RWPE2 (cell line): ENCODE data around the gene ADAMTS17.
A peak's percentile ranks its signal among the peaks of the same experiment; 100 is the strongest.

Experiments used
- ATAC-seq: fragments of 200-7000 bp; cut with Tn5 transposase; 3 replicates; pipeline ENCODE4 v1.9.1; 2021; ENCODE audit warnings: low read depth
- DNase-seq: peaks from one replicate; pipeline ENCODE4 v3.0.0-alpha.2; 2020; ENCODE audit warnings: low spot score
- H3K27ac ChIP-seq: fragments of 450-650 bp; 2 replicates; pipeline ENCODE4 v1.5.1; 2017; ENCODE audit warnings: mild to moderate bottlenecking; ENCODE audit not compliant: poor library complexity, severe bottlenecking
- H3K27me3 ChIP-seq: fragments of 250-450 bp; sonication (Bioruptor Pico); 2 replicates; pipeline ENCODE4 v1.5.1; 2021; ENCODE audit warnings: mild to moderate bottlenecking, moderate library complexity; ENCODE audit not compliant: insufficient read depth, poor library complexity, severe bottlenecking
- H3K36me3 ChIP-seq: fragments of 250-450 bp; sonication (Bioruptor Pico); 2 replicates; pipeline ENCODE4 v1.5.1; 2020; ENCODE audit warnings: low read depth, mild to moderate bottlenecking, moderate library complexity
- H3K4me1 ChIP-seq: fragments of 250-450 bp; sonication (Bioruptor Pico); 2 replicates; pipeline ENCODE4 v1.5.1; 2021; ENCODE audit warnings: mild to moderate bottlenecking, moderate library complexity; ENCODE audit not compliant: insufficient read depth, poor library complexity, severe bottlenecking
- H3K4me3 ChIP-seq: fragments of 250-450 bp; sonication (Bioruptor Pico); 2 replicates; pipeline ENCODE4 v1.5.1; 2021; ENCODE audit warnings: mild to moderate bottlenecking, moderate library complexity; ENCODE audit not compliant: severe bottlenecking
- H3K9me3 ChIP-seq: fragments of 250-450 bp; sonication (Bioruptor Pico); 2 replicates; pipeline ENCODE4 v1.5.1; 2021; ENCODE audit warnings: mild to moderate bottlenecking, moderate library complexity; ENCODE audit not compliant: severe bottlenecking
- TF ChIP-seq, protein P1 (sequence below): fragments of 450-650 bp; IDR thresholded peaks from one replicate; pipeline ENCODE4 v1.5.1; 2017; ENCODE audit warnings: mild to moderate bottlenecking, moderate library complexity; ENCODE audit not compliant: poor library complexity, severe bottlenecking

The ADAMTS17 gene

DNA sequence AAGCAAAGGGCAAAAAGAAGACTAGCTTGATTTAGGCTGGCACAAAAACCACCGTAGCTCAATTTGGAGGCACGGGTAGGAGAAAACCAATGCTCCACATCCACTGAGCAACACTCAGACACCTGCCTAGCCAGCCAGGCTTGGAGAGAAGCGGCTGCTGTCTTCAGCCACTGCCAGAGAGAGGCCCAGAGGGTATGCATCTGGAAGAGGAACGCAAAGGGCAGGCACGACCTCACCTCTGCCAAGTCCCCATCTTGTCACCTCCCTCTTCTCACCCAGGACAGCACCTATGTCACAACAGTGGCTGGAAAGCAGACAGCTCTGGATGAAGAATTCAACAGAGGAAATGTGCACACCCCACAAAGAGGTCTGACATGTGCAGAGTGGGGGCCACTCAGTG, 93.5 kb downstream of the ADAMTS17 start:
- no peaks in the 10 kb centered on the region for H3K27me3 ChIP-seq
- DNase-seq (peak; percentile 48), ATAC-seq (no peak)
- no peak overlapping the region for H3K27ac ChIP-seq
- TF ChIP-seq, protein P1, sequence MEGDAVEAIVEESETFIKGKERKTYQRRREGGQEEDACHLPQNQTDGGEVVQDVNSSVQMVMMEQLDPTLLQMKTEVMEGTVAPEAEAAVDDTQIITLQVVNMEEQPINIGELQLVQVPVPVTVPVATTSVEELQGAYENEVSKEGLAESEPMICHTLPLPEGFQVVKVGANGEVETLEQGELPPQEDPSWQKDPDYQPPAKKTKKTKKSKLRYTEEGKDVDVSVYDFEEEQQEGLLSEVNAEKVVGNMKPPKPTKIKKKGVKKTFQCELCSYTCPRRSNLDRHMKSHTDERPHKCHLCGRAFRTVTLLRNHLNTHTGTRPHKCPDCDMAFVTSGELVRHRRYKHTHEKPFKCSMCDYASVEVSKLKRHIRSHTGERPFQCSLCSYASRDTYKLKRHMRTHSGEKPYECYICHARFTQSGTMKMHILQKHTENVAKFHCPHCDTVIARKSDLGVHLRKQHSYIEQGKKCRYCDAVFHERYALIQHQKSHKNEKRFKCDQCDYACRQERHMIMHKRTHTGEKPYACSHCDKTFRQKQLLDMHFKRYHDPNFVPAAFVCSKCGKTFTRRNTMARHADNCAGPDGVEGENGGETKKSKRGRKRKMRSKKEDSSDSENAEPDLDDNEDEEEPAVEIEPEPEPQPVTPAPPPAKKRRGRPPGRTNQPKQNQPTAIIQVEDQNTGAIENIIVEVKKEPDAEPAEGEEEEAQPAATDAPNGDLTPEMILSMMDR = no peak
- no peaks in the 10 kb centered on the region for H3K36me3 ChIP-seq
- H3K9me3 ChIP-seq = no peaks in the 10 kb centered on the region
- no peaks in the 10 kb centered on the region for H3K4me1 ChIP-seq
- no peak overlapping the region for H3K4me3 ChIP-seq

DNA sequence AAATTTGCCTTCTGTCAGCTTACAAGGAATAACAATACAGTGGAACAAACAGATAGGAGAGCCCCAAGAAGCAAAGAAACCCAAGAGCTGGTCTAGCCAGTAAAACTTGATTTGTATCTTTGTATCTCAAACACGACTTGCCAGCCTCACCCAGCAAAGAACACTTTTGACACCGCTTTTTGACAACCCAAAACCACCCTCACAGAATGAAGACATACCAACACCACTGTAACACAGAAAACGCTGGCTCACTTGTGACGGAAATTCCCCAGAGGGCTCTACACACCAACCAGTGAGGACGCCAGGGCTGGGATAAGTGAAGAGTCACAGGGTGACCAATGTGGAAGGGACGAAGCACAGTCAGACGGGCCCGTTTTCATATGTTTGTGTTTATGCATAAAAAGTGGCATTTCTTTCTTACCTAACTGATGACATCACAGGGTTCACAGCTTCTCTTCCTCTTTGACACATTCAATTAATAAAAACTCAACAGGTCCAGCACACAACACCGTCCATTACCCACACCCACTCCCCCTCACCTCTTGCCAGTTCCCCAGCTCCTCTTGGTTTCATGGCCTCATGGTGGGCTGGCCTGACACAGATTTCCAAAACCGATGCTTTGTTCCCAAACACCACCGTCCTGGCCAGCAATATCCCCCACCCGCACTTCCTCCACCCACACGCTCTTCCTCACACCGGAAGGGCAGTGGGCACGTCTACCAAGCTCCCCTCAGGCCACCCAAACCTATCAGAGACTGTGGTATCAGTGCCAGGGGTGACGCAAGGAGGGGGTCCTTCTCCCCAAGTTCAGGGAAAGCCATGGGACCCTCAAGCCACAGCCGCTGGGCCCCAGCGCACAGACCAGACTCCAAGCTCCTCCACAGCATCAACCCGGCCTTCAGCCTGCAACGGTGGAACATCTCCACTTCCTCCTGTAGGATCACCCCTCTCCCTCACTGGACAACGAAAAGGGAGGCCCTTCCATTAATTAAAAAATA, 94.2 kb downstream of the ADAMTS17 start:
- H3K4me3 ChIP-seq = no peak overlapping the region
- TF ChIP-seq, protein P1 = no peak
- no peaks in the 10 kb centered on the region for H3K4me1 ChIP-seq
- peak; percentile 46 for DNase-seq
- no peaks in the 10 kb centered on the region for H3K27me3 ChIP-seq
- no peaks in the 10 kb centered on the region for H3K9me3 ChIP-seq
- no peak overlapping the region for H3K27ac ChIP-seq
- no peaks in the 10 kb centered on the region for H3K36me3 ChIP-seq
- ATAC-seq = no peak

DNA sequence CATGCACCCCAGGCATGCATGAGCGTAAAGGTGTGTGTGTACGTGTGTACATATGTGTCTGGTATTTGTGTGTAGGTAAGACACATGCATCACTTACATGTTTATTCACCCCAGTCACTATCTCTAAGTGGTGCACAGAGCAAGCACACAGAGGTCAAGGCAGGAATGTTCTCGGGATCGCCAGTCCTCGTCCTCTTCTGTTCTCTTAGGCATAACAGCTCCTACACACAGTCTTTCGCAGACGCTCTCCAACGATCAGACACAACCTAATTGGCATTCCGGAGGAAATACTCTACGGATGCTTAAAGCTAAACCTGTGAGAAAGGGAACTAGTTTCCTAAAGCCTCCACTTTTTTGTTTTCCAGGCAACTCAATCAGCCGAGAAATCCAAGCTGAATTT, 95.9 kb downstream of the ADAMTS17 start:
- Histone ChIP-seq H3K4me1 (no peaks in the 10 kb centered on the region), H3K27me3 (no peaks in the 10 kb centered on the region), H3K4me3 (no peak overlapping the region), H3K27ac (no peak overlapping the region), H3K36me3 (no peaks in the 10 kb centered on the region), H3K9me3 (no peaks in the 10 kb centered on the region)
- ATAC-seq = no peak
- TF ChIP-seq, protein P1 = no peak
- peak; percentile 9 for DNase-seq

DNA sequence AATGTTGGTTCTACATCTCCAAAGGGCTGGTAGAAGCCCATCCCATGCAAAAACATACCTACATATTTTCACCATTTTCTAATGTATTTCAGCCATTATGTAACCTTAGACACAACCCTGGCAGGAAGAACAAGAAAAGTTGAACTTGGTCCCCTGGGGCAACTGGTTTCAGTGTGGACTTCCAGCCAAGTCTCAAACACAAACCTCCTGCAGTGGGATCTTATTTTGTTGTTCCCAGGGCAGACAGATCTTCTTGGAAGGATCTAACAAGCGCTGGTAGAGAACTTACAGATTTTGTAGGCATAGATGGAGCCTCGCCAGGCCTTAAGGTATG, 96.3 kb downstream of the ADAMTS17 start:
- H3K9me3 ChIP-seq = no peaks in the 10 kb centered on the region
- H3K4me1 ChIP-seq = no peaks in the 10 kb centered on the region
- ATAC-seq = no peak
- DNase-seq = no peak
- TF ChIP-seq, protein P1 = no peak
- no peaks in the 10 kb centered on the region for H3K27me3 ChIP-seq
- no peak overlapping the region for H3K27ac ChIP-seq
- no peak overlapping the region for H3K4me3 ChIP-seq
- H3K36me3 ChIP-seq = no peaks in the 10 kb centered on the region
